Immature natural killer cell (primary cell): ENCODE results near the gene RPP25L. TPM values are rescaled to one million over a fixed set of nuclear protein-coding genes. Genes with fewer than 3 reads are reported as not detected.
A peak's percentile ranks its signal among the peaks of the same experiment; 100 is the strongest.
"Not testable (repeated sequence)": the region's sequence is repeated elsewhere in the genome, so short reads cannot be mapped to it uniquely, and the experiment has no call there.

Source experiments
- DNase-seq, 3 donors: peaks; one replicate each; pipeline ENCODE4 v3.0.0; 2022; ENCODE audit warnings: mixed read lengths in 1 of 3
- H3K27ac Mint-ChIP-seq, 6 donors: one replicate each; pipeline ENCODE4 v1.8.0; 2020; ENCODE audit warnings: mixed read lengths in 6 of 6, mild to moderate bottlenecking in 5 of 6, inconsistent platforms in 4 of 6, moderate library complexity in 3 of 6
- H3K27me3 Mint-ChIP-seq, 3 donors: one replicate each; pipeline ENCODE4 v1.8.0; 2020 to 2021; ENCODE audit warnings: low read depth in 3 of 3, mild to moderate bottlenecking in 3 of 3, mixed read lengths in 3 of 3, moderate library complexity in 3 of 3, inconsistent platforms in 1 of 3
- H3K36me3 Mint-ChIP-seq, 3 donors: one replicate each; pipeline ENCODE4 v1.8.0; 2020; ENCODE audit warnings: mixed read lengths in 3 of 3, inconsistent platforms in 2 of 3, mild to moderate bottlenecking in 2 of 3
- H3K4me1 Mint-ChIP-seq, 2 donors: one replicate each; pipeline ENCODE4 v1.8.0; 2020; ENCODE audit warnings: inconsistent platforms in 2 of 2, mild to moderate bottlenecking in 2 of 2, mixed read lengths in 2 of 2, moderate library complexity in 1 of 2
- H3K4me3 Mint-ChIP-seq, 5 donors: one replicate each; pipeline ENCODE4 v1.8.0; 2020; ENCODE audit warnings: mild to moderate bottlenecking in 5 of 5, mixed read lengths in 5 of 5, inconsistent platforms in 3 of 5, moderate library complexity in 3 of 5
- H3K9me3 Mint-ChIP-seq, 6 donors: one replicate each; pipeline ENCODE4 v1.8.0; 2020; ENCODE audit warnings: mild to moderate bottlenecking in 6 of 6, mixed read lengths in 6 of 6, inconsistent platforms in 4 of 6, moderate library complexity in 3 of 6
- polyA plus RNA-seq, 3 donors: library from polyadenylated mRNA; unstranded; fragments of 300-500 nt; fragmentation: Illumina TruSeq; gene quantifications; one replicate each; pipeline ENCODE4 v1.2.3, GENCODE V29; 2021

Gene RPP25L
- polyA plus RNA-seq, 3 donors from 2014 or later, result 42.3 to 52.0 (median 43.4) TPM

DNA sequence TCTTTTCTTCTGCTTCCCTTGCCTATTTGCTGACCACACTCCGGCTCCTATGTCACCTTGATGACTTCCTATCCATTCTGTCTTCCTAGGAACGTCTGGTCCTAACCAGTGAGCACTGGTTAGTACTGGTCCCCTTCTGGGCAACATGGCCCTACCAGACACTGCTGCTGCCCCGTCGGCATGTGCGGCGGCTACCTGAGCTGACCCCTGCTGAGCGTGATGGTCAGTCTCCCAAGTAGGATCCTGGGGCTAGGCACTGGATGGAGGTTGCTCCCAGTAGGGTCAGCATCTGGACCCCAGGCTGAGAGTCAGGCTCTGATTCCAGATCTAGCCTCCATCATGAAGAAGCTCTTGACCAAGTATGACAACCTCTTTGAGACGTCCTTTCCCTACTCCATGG lies 36.8 kb upstream of the RPP25L start:
- Mint-ChIP-seq H3K4me3 (peak overlapping the region in 3 of 5 donors; percentile 72 to 95 (median 92)), H3K9me3 (no peaks in the 10 kb centered on the region), H3K4me1 (peaks cover 41 to 53% of the 10 kb centered on the region in 2 donors), H3K27ac (peak overlapping the region in 1 of 6 donors; percentile 3), H3K36me3 (peaks cover 9 to 14% (median 13%) of the 10 kb centered on the region in 3 donors), H3K27me3 (peaks cover 7 to 11% (median 9%) of the 10 kb centered on the region in 3 donors)
- DNase-seq, result no peak

DNA sequence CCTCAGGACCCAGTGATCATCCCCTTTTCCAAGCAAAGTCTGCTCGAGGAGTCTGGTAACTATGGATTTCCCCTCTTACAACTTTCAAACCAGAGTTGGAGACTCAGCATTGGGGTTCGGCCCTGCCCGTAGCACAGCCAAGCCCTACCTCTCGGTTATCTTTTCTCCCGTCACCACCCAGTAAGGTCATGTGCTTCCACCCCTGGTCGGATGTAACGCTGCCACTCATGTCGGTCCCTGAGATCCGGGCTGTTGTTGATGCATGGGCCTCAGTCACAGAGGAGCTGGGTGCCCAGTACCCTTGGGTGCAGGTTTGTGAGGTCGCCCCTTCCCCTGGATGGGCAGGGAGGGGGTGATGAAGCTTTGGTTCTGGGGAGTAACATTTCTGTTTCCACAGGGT lies 35.8 kb upstream of the RPP25L start:
- no peak for DNase-seq
- peaks cover 35 to 45% of the 10 kb centered on the region in 2 donors for H3K4me1 Mint-ChIP-seq
- H3K27me3 Mint-ChIP-seq, result peaks cover 7 to 11% (median 9%) of the 10 kb centered on the region in 3 donors
- peak overlapping the region; percentile 90 to 95 (median 92) for H3K4me3 Mint-ChIP-seq
- H3K9me3 Mint-ChIP-seq, result no peaks in the 10 kb centered on the region
- peaks cover 9 to 13% (median 10%) of the 10 kb centered on the region in 3 donors for H3K36me3 Mint-ChIP-seq
- H3K27ac Mint-ChIP-seq, result peak overlapping the region; percentile 77 to 94 (median 90)

DNA sequence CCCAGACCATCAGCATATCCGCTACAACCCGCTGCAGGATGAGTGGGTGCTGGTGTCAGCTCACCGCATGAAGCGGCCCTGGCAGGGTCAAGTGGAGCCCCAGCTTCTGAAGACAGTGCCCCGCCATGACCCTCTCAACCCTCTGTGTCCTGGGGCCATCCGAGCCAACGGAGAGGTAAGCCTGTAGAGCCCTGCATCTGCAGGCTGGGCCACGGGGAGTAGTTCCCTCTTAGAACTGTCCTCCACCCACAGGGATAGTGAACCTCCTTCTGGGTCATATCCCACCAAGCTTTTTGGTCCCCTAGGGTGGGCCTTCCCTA lies 35.1 kb upstream of the RPP25L start:
- Mint-ChIP-seq H3K27ac (peak overlapping the region; percentile 77 to 94 (median 90)), H3K9me3 (no peaks in the 10 kb centered on the region), H3K27me3 (peaks cover 7 to 11% (median 9%) of the 10 kb centered on the region in 3 donors), H3K4me1 (peaks cover 29 to 38% of the 10 kb centered on the region in 2 donors), H3K36me3 (peaks cover 9 to 13% (median 10%) of the 10 kb centered on the region in 3 donors), H3K4me3 (peak overlapping the region; percentile 90 to 95 (median 92))
- no peak for DNase-seq

DNA sequence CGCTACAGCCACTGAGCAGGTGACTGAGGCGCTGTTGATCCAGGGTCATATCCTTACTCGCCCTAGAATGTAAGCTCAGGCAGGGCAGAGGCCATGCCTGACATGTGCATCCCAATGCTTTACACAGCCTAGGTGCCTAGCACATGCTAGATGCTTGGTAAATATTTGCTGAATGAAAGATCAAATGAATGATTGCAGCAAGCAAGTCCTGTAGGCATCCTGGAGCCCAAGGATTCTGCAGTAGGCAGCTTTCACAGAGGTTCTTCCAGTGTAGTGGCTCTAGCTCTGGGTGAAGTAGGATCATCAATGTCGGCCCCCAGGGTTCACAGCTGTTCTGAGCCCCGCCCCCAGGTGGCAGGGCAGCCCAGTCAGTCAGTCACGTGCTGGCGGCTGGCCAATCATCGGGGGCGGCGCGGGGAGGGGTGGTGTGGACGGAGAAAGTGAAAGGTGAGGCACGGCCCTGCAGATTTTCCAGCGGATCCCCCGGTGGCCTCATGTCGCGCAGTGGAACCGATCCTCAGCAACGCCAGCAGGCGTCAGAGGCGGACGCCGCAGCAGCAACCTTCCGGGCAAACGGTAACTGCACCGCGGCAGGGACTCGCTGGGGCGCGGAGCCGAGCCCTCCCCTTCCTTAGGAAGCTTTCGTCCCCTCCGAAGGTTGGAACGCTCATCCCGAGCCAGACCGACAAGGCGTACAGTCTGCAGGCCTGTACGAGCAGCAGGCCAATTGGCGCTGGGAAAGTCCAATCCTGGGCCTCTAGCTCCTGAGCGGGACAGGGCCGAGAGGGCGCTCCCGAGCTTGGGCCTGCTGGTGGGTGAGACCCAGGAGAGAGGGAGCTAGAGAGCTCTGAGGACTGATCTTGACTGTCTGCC lies 34.5 kb upstream of the RPP25L start, which contains the start of gene GALT:
TSS of gene GALT (plus strand) at position 465 of the 873 bp plus-strand sequence. CDS start at position 495, 30 bp downstream.
- peak; percentile 91 to 95 (median 94) for DNase-seq
- H3K27me3 Mint-ChIP-seq, result peaks cover 7 to 11% (median 9%) of the 10 kb centered on the region in 3 donors

DNA sequence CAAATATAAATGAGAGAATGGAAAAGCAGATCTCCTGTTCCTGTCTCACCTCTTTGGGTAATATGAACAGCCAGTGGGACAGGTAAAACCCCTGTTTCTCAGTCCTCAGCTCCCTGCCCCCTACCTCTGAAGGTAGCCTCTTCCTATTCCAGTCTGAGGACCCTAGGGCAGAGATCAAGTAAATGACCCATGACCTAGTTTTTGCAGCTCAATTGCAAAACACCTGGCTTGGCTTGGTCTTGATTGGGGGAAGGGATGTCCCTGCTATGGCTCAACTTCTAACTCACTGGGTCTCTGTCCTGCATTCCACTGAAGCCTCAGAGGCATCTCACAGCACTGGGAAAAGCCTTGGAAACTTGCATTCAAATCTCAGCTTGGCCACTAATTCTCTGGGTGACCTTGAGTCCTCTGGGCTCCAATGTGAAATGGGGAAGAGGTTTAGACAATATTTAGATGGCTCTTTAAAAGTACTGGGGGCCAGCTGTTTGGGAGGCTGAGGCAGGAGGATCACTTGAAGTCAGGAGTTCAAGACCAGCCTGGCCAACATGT lies 32.9 kb upstream of the RPP25L start:
- Mint-ChIP-seq H3K27ac (no peak overlapping the region), H3K36me3 (peaks cover 9 to 13% (median 10%) of the 10 kb centered on the region in 3 donors), H3K27me3 (peaks cover 7 to 11% (median 9%) of the 10 kb centered on the region in 3 donors), H3K4me3 (peak overlapping the region in 1 of 5 donors; percentile 8), H3K4me1 (peaks cover 29 to 38% of the 10 kb centered on the region in 2 donors), H3K9me3 (no peaks in the 10 kb centered on the region)
- no peak for DNase-seq

More for the DNA sequence above, 34.5 kb upstream of the RPP25L start, which contains the start of gene GALT:
- peak within 1 kb of the TSS; percentile 90 to 95 (median 92) for H3K4me3 Mint-ChIP-seq
- peaks cover 29 to 38% of the 10 kb centered on the region in 2 donors for H3K4me1 Mint-ChIP-seq
- peak within 1 kb of the TSS; percentile 77 to 94 (median 90) for H3K27ac Mint-ChIP-seq
- no peaks in the 10 kb centered on the region for H3K9me3 Mint-ChIP-seq
- H3K36me3 Mint-ChIP-seq, result peaks cover 9 to 13% (median 10%) of the 10 kb centered on the region in 3 donors

DNA sequence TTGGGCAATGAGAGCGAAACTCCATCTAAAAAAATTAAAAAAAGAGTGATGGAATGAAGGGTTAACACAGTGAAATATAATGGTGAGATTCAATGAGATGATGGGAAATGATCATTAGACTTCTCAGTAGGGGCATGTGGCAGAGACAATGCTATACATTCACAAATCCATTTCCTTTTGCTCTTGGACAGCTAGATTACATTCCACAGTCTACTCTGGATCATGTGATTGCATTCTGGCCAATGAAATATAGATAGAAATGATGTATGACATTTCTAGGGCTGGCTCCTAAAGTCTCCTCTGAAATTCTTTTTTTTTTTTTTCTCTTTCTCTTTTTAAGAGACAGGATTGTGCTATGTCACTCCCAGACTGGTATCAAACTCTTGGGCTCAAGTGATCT lies 30.8 kb upstream of the RPP25L start:
- Mint-ChIP-seq H3K36me3 (no peaks in the 10 kb centered on the region), H3K4me1 (peaks cover 30 to 34% of the 10 kb centered on the region in 2 donors), H3K27ac (no peak overlapping the region), H3K4me3 (no peak overlapping the region), H3K9me3 (no peaks in the 10 kb centered on the region), H3K27me3 (peaks cover 7 to 12% (median 9%) of the 10 kb centered on the region in 3 donors)
- DNase-seq, result no peak

DNA sequence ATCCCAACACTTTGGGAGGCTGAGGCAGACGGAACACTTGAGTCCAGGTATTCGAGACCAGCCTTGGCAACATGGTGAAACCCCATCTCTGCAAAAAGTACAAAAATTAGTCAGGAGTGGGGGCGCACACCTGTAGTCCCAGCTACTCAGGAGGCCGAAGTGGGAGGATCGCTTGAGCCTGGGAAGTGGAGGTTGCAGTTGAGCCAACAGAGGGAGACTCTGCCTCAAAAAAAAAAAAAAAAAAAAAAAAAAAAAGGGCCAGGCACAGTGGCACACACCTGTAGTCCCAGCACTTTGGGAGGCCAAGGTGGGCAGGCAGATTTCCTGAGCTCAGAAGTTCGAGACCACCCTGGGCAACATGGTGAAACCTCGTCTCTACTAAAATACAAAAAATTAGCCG lies 27.4 kb upstream of the RPP25L start:
- H3K27me3 Mint-ChIP-seq, DNase-seq, H3K4me3 Mint-ChIP-seq, H3K36me3 Mint-ChIP-seq, H3K27ac Mint-ChIP-seq, H3K9me3 Mint-ChIP-seq: not testable (repeated sequence)
- peaks cover 26 to 38% of the 10 kb centered on the region in 2 donors for H3K4me1 Mint-ChIP-seq

DNA sequence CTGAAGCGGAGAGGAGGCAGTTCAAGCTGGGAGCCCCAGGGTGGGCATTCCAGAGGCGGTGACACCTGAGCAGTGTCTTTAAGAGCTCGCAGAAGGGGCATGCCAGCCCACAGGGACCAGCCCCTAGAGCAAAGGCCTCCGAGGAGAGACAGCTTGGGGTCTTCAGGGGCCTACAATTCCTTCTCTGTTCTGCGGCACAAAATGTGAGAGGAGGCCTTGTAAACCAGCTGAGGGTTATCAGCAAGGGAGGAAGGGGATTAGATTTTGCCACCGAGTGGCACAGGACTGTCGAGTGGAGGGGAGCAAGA lies 26.2 kb upstream of the RPP25L start:
- DNase-seq, result no peak
- peak overlapping the region; percentile 92 to 97 (median 93) for H3K27ac Mint-ChIP-seq
- peaks cover 0 to 3% (median 0%) of the 10 kb centered on the region in 3 donors for H3K36me3 Mint-ChIP-seq
- peaks cover 0 to 3% (median 0%) of the 10 kb centered on the region in 3 donors for H3K27me3 Mint-ChIP-seq
- peaks cover 32 to 44% of the 10 kb centered on the region in 2 donors for H3K4me1 Mint-ChIP-seq
- H3K4me3 Mint-ChIP-seq, result peak overlapping the region; percentile 87 to 91 (median 89)
- H3K9me3 Mint-ChIP-seq, result no peaks in the 10 kb centered on the region

DNA sequence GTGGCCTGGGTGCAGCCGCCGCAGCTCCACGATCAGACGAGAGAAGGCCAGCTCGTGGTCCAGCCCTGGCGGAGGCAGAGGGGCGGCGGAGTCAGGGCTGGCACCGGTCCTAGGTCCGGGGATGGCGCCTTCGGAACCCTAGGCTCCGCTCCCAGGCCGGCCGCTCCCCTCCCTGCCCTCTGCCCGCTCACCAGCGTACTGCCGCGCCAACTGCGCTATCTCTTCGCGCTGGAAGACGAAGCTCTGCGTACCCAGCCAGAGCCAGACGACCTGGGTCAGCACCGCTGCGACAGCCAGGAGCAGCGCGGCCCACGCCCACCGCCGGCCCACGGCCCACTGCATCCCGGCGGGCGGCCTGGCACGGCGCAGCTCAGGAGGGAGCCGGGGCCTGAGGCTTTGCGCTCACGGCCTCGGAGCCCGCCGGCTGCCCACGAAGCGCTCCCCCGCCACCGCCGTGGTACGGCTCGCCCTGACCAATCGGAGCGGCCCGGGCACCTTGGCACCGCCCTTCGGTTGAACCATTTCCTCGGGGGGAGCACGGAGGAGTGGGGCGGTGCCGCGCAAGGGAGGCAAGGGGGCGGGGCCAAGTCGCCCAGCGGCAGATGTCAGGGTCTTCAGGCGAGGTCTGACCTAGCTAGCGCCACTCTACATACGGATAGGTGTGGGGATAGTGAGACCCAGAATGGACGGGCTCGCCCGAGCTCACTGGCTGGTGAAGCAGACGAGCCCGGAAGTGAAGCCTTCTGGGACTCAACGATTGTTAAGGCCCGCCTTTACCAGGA lies 25.6 kb upstream of the RPP25L start, which contains the start of gene SIGMAR1:
TSS of gene SIGMAR1 (minus strand) at position 432 of the 782 bp plus-strand sequence. CDS start at position 342, 90 bp downstream.
- Mint-ChIP-seq H3K36me3 (peaks cover 0 to 3% (median 0%) of the 10 kb centered on the region in 3 donors), H3K27ac (peak within 1 kb of the TSS; percentile 92 to 97 (median 93)), H3K27me3 (peaks cover 0 to 3% (median 0%) of the 10 kb centered on the region in 3 donors), H3K4me1 (peaks cover 32 to 44% of the 10 kb centered on the region in 2 donors), H3K4me3 (peak within 1 kb of the TSS; percentile 87 to 91 (median 89)), H3K9me3 (no peaks in the 10 kb centered on the region)
- DNase-seq, result peak; percentile 95 to 96 (median 96)

DNA sequence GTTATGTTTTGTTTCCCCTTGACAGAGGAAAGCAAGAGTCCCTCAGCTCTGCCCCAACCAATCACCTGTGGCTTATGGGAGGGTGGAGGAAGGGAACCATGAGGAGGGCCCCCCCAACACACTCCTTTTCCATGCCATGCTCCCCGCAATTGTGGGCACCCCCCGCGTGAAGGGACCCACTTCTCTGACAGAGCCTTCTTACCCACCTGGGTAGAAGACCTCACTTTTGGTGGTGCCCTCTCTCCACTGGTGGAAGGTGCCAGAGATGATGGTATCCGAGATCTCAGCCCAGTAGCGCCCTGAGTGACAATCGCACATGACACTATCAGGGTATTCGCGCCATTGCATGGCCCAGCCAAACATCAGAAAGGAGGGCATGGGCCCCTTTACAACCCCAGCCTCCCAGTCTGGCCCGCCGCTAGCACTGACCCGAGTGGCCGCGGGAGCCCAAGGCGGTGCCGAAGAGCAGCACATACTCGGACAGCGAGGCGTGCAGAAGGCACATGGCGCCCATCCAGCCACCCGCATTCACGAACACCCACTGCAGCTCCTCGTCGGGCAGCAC lies 25.0 kb upstream of the RPP25L start:
- Mint-ChIP-seq H3K9me3 (no peaks in the 10 kb centered on the region), H3K27ac (peak overlapping the region; percentile 81 to 92 (median 86)), H3K27me3 (peaks cover 0 to 3% (median 0%) of the 10 kb centered on the region in 3 donors), H3K4me3 (peak overlapping the region; percentile 87 to 91 (median 89)), H3K4me1 (peaks cover 32 to 44% of the 10 kb centered on the region in 2 donors), H3K36me3 (peaks cover 0 to 3% (median 0%) of the 10 kb centered on the region in 3 donors)
- peak in 1 of 3 donors; percentile 9 for DNase-seq

DNA sequence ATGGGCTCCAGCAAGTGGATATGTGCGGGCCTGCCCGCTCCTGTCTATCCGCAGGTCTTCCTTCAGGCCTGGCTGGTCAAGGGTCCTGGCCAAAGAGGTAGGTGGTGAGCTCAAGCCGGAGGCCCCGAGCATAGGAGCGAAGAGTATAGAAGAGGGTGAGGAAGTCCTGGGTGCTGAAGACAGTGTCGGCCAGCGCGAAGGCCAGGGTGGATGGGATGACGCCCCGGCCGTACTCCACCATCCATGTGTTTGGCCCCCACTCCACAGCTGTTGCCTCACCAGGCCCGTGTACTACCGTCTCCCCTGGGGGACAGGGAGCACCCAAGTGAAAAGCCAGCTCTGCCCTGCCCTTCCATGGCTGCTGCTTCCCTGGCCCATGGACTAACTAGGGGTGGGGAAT lies 23.7 kb upstream of the RPP25L start:
- H3K27ac Mint-ChIP-seq, result no peak overlapping the region
- H3K27me3 Mint-ChIP-seq, result peaks cover 0 to 12% (median 3%) of the 10 kb centered on the region in 3 donors
- H3K4me3 Mint-ChIP-seq, result peak overlapping the region in 4 of 5 donors; percentile 26 to 53 (median 37)

DNA sequence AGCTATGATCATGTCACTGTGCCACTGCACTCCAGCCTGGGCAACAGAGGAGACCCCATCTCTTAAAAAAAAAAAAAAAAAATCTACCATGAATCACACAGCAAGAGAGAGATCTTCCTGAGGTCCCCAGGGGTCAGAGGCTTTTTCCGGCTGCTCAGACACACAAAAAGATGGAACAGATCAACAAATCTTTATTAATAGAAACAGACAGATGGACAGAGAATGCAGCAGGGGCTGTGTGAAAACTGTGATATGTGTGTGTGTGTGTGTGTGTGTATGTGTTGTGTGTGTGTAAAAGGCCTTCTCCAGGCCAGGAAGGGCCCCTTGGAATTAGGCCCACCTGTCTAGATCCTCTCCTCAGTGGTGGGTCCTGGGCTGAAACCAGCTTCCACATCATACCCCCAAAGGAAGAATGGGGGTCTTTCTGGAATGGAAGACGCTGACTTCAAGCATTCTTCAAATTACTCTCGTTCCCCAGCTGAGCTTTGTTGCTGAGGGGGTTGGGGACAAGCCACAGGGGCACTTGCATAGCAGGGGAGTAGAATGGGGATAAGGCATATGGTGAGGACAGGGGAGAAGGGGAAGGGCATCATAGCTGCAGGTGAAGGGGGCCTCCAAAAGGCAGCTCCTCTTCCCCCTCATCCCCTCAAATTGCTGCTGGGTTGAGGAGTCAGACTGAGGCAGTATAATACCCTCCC lies 22.8 kb upstream of the RPP25L start:
- Mint-ChIP-seq H3K4me1 (peaks cover 32 to 44% of the 10 kb centered on the region in 2 donors), H3K4me3 (peak overlapping the region in 1 of 5 donors; percentile 18), H3K9me3 (no peaks in the 10 kb centered on the region), H3K27ac (no peak overlapping the region), H3K36me3 (peaks cover 0 to 3% (median 0%) of the 10 kb centered on the region in 3 donors), H3K27me3 (peaks cover 1 to 19% (median 10%) of the 10 kb centered on the region in 3 donors)
- no peak for DNase-seq

More for the DNA sequence above, 23.7 kb upstream of the RPP25L start:
- H3K9me3 Mint-ChIP-seq, result no peaks in the 10 kb centered on the region
- peaks cover 32 to 44% of the 10 kb centered on the region in 2 donors for H3K4me1 Mint-ChIP-seq
- no peak for DNase-seq
- peaks cover 0 to 3% (median 0%) of the 10 kb centered on the region in 3 donors for H3K36me3 Mint-ChIP-seq
